Measurements from ENCODE around the gene RFXANK. TPM values are rescaled to one million over a fixed set of nuclear protein-coding genes. Genes with fewer than 3 reads are reported as not detected.
A peak's percentile ranks its signal among the peaks of the same experiment; 100 is the strongest.

Gene RFXANK
- total and polyA plus RNA-seq, 9 of the 15 experiments (the other 6 are each of a cell fraction or from before 2014, with no cell fraction given) = 68.6 to 181 (median 150) TPM

- no peak for TF ChIP-seq PCBP1 (IDR thresholded peaks at IDR 0.05; ENCODE audit: low read depth, low read length, poor library complexity, severe bottlenecking)
- TF ChIP-seq EP300 (IDR thresholded peaks at IDR 0.05; ENCODE audit: low read length) = 0 out of 2 replicates have a peak, but pooled peaks have one; percentile 16
- no peak for TF ChIP-seq C11orf30 (IDR thresholded peaks at IDR 0.05; ENCODE audit: low read depth)
- TF ChIP-seq TGIF2 (CRISPR knock-in tag; IDR thresholded peaks at IDR 0.05) = peak; percentile 98; the same call in 1 of the 2 replicates
- TF ChIP-seq PPARD (CRISPR knock-in tag; IDR thresholded peaks at IDR 0.05) = no peak
- TF ChIP-seq PHB2 (IDR thresholded peaks at IDR 0.05; ENCODE audit: low read depth) = no peak
- TF ChIP-seq HNRNPL (IDR thresholded peaks at IDR 0.05; ENCODE audit: low read depth, low read length) = no peak; the same call in 1 of the 2 replicates
- TF ChIP-seq PBX2 (CRISPR knock-in tag; IDR thresholded peaks at IDR 0.05; ENCODE audit: low read depth) = no peak
- no peak for TF ChIP-seq PBX2 (tag; conservative IDR thresholded peaks at IDR 0.05; ENCODE audit: low read depth)
- peak; percentile 36; the same call in 1 of the 2 replicates for TF ChIP-seq EHMT2 (IDR thresholded peaks at IDR 0.05)
- TF ChIP-seq ATF7 (IDR thresholded peaks at IDR 0.05) = peak; percentile 87
- no peak for TF ChIP-seq ZBED1 (IDR thresholded peaks at IDR 0.05)
- TF ChIP-seq POLR2A (conservative IDR thresholded peaks at IDR 0.05) = no peak
- no peak for TF ChIP-seq DDX20 (tag; IDR thresholded peaks at IDR 0.05; ENCODE audit: low read depth)
- no peak for TF ChIP-seq TCFL5 (CRISPR knock-in tag; conservative IDR thresholded peaks at IDR 0.05)
- TF ChIP-seq FOXP1 (CRISPR knock-in tag; IDR thresholded peaks at IDR 0.05) = peak; percentile 99
- TF ChIP-seq BCLAF1 (IDR thresholded peaks at IDR 0.05; ENCODE audit: borderline replicate concordance in 1 of 2, control insufficient read depth in 1 of 2, low read depth in 2 of 2, low read length in 1 of 2) = no peak
- no peak for TF ChIP-seq TEAD4 (IDR thresholded peaks at IDR 0.05; ENCODE audit: low read length)
- TF ChIP-seq TEAD4 (CRISPR knock-in tag; IDR thresholded peaks at IDR 0.05; ENCODE audit: borderline replicate concordance) = peak; percentile 99
- TF ChIP-seq BHLHE40 (IDR thresholded peaks at IDR 0.05; ENCODE audit: low read length) = peak; percentile 18; the same call in 1 of the 2 replicates
- no peak for TF ChIP-seq POU5F1 (IDR thresholded peaks at IDR 0.05; ENCODE audit: borderline replicate concordance, low read depth, low read length, partially characterized antibody)
- no peak for TF ChIP-seq NELFE (IDR thresholded peaks at IDR 0.05; ENCODE audit: insufficient read depth, insufficient read length)
- TF ChIP-seq CEBPG (CRISPR knock-in tag; IDR thresholded peaks at IDR 0.05) = no peak; the same call in 1 of the 2 replicates
- no peak for TF ChIP-seq CEBPG (tag; conservative IDR thresholded peaks at IDR 0.05 in 1 of 2, IDR thresholded peaks at IDR 0.05 in 1 of 2)
- peak; percentile 93 for TF ChIP-seq NR3C1 (CRISPR knock-in tag; IDR thresholded peaks at IDR 0.05)
These were observed 32.9 kb downstream of the RFXANK start (continued) for GRCh38 chr19:19224852-19225494.

All from K562 (cell line).